Measurements from ENCODE around the gene LYG2. TPM values are rescaled to one million over a fixed set of nuclear protein-coding genes. Genes with fewer than 3 reads are reported as not detected.

Gene LYG2
- not detected in 5 replicates for total RNA-seq (2022; extraction: Qiagen RNA extraction)

GRCh38 chr2:99255491-99256318 lies at the start of gene LYG2:
TSS of gene LYG2 (minus strand) at chr2:99255666. CDS start at chr2:99254260, 1,406 bp downstream.

GRCh38 chr2:99301097-99301496 lies 45.6 kb upstream of the LYG2 start, which contains the start of gene LYG1:
TSS of gene LYG1 (minus strand) at chr2:99301197. CDS start at chr2:99295670, 5,527 bp downstream.

Other genes starting within 250 kb of the LYG2 start
- gene C2orf15, start 114.0 kb downstream of the LYG2 start, total RNA-seq (2022; extraction: Qiagen RNA extraction) = 0.50 to 0.70 TPM (median 0.64 TPM) in 5 replicates
- 2.3 to 5.4 TPM (median 3.9 TPM) in 5 replicates for gene TSGA10, start 100.7 kb downstream of the LYG2 start, total RNA-seq (2022; extraction: Qiagen RNA extraction)
- 2.9 to 4.6 TPM (median 3.4 TPM) in 5 replicates for gene LIPT1, start 100.7 kb downstream of the LYG2 start, total RNA-seq (2022; extraction: Qiagen RNA extraction)
- 20.7 to 25.4 TPM (median 22.1 TPM) in 5 replicates for gene MITD1, start 74.6 kb downstream of the LYG2 start, total RNA-seq (2022; extraction: Qiagen RNA extraction)
- gene MRPL30, start 74.5 kb downstream of the LYG2 start, total RNA-seq (2022; extraction: Qiagen RNA extraction) = 29.9 to 59.1 TPM (median 30.5 TPM) in 5 replicates
- gene LYG1, start 45.5 kb upstream of the LYG2 start, total RNA-seq (2022; extraction: Qiagen RNA extraction) = 1.0 to 2.2 TPM (median 1.7 TPM) in 5 replicates
- gene TXNDC9, start 80.7 kb upstream of the LYG2 start, total RNA-seq (2022; extraction: Qiagen RNA extraction) = 39.1 to 50.7 TPM (median 39.6 TPM) in 5 replicates
- gene EIF5B, start 81.7 kb upstream of the LYG2 start, total RNA-seq (2022; extraction: Qiagen RNA extraction) = 51.2 to 70.1 TPM (median 51.6 TPM) in 5 replicates
- gene REV1, start 234.4 kb upstream of the LYG2 start, total RNA-seq (2022; extraction: Qiagen RNA extraction) = 9.8 to 11.3 TPM (median 10.5 TPM) in 5 replicates